Activated naive CD4-positive, alpha-beta T cell treated with anti-CD3 and anti-CD28 coated beads for 36 hours (primary cell): ENCODE data around the gene SUGP1. TPM values are rescaled to one million over a fixed set of nuclear protein-coding genes. Genes with fewer than 3 reads are reported as not detected.

ENCODE experiments used
- CTCF ChIA-PET: fragments of 350-600 bp; sonication (Branson Sonifier 250); formaldehyde crosslinking; loops from one replicate; lab custom pipeline; 2021; ENCODE audit warnings: antibody characterized with exemption; lab: Charles Lee
- DNase-seq: peaks from one replicate; pipeline ENCODE4 v3.0.0-alpha.2; 2020
- H3K27ac Mint-ChIP-seq: one replicate; pipeline ENCODE4 v1.8.0; 2021; ENCODE audit warnings: mild to moderate bottlenecking, mixed read lengths
- H3K27me3 Mint-ChIP-seq: one replicate; pipeline ENCODE4 v1.8.0; 2021; ENCODE audit warnings: low read depth, mixed read lengths
- H3K36me3 Mint-ChIP-seq: one replicate; pipeline ENCODE4 v1.8.0; 2021; ENCODE audit warnings: low read depth, mixed read lengths
- H3K4me1 Mint-ChIP-seq: one replicate; pipeline ENCODE4 v1.8.0; 2021; ENCODE audit warnings: low read depth, mixed read lengths
- H3K4me3 Mint-ChIP-seq: one replicate; pipeline ENCODE4 v1.8.0; 2021; ENCODE audit warnings: mild to moderate bottlenecking, moderate library complexity, mixed read lengths
- H3K9me3 Mint-ChIP-seq: one replicate; pipeline ENCODE4 v1.8.0; 2021; ENCODE audit warnings: mixed read lengths
- intact Hi-C: fragments of 100-400 bp; cut with micrococcal nuclease; formaldehyde crosslinking; loops from one replicate; pipeline ENCODE4 v1.15.1; 2023
- total RNA-seq, 2 experiments: library from RNA; stranded (reverse); gene quantifications; one replicate each; pipeline ENCODE4 v1.2.3, GENCODE V29; 2021

SUGP1 gene
- total RNA-seq, 2 experiments from 2014 or later, result 31.7 to 32.4 TPM

GRCh38 chr19:19285686-19286085 is 34.6 kb downstream of the SUGP1 start:
- Mint-ChIP-seq H3K4me1 (no peaks in the 10 kb centered on the region), H3K4me3 (no peak overlapping the region), H3K27me3 (no peaks in the 10 kb centered on the region), H3K27ac (no peak overlapping the region), H3K36me3 (peaks cover 34% of the 10 kb centered on the region), H3K9me3 (no peaks in the 10 kb centered on the region)
- CTCF ChIA-PET, result interaction anchor here (0.7 kb wide), 1 partner anchor 61 kb away, joined by 3 read pairs; no protein-coding TSS in a partner anchor
- no peak for DNase-seq
- intact Hi-C loops, result no loop called here

DNA sequence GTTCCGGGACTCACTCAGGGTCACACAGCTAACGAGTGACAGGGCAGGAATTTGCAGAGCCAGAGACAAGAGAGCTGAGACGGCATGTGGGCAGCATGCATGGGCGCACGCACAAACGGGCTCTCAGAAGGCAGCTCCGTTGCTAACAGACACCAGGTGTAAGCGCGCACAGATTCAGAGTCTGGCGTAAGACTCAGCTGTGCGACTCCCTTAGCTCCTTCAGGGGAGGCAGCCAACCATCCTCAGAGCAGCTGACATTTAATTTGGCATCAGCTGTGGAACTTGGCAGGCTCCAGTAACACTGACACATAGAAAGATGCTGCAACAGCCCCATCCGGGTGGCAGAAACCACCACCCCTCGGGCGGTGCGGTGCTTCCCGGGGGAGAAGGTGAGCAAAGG is 39.7 kb downstream of the SUGP1 start:
- Mint-ChIP-seq H3K4me1 (no peaks in the 10 kb centered on the region), H3K9me3 (no peaks in the 10 kb centered on the region), H3K27ac (no peak overlapping the region), H3K27me3 (no peaks in the 10 kb centered on the region), H3K4me3 (no peak overlapping the region), H3K36me3 (peaks cover 39% of the 10 kb centered on the region)
- no peak for DNase-seq
- CTCF ChIA-PET, result no interaction called here
- intact Hi-C loops, result no loop called here

DNA sequence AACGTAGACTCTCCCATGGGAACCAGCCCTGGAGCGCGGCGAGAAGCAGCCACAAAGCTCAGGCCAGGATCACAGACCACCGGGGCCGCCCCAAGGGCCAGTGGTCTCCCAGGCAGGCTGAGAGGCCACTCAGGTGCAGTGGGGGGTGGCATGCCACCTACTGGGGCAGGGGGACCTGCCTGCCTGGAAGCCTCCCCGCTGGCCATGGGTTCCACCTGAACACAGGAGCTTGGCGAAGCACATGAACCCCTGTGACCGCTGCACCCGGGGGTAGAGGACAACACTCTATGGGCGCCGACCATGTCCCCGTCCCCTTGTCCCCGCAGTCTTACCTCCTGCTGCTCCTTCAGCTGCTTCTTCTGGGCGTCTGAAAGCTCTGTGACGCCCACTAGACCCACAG is 40.5 kb downstream of the SUGP1 start:
- H3K9me3 Mint-ChIP-seq, result no peaks in the 10 kb centered on the region
- CTCF ChIA-PET, result no interaction called here
- H3K4me1 Mint-ChIP-seq, result no peaks in the 10 kb centered on the region

GRCh38 chr19:19279062-19279612 is 41.2 kb downstream of the SUGP1 start:
- intact Hi-C loops, result no loop called here
- Mint-ChIP-seq H3K36me3 (peaks cover 33% of the 10 kb centered on the region), H3K27ac (no peak overlapping the region), H3K9me3 (no peaks in the 10 kb centered on the region), H3K4me1 (peaks cover 1% of the 10 kb centered on the region), H3K4me3 (no peak overlapping the region), H3K27me3 (peaks cover 4% of the 10 kb centered on the region)
- no peak for DNase-seq
- CTCF ChIA-PET, result no interaction called here

More for the DNA sequence above, 40.5 kb downstream of the SUGP1 start:
- Mint-ChIP-seq H3K4me3 (no peak overlapping the region), H3K27me3 (no peaks in the 10 kb centered on the region), H3K36me3 (peaks cover 37% of the 10 kb centered on the region), H3K27ac (no peak overlapping the region)
- DNase-seq, result no peak
- intact Hi-C loops, result no loop called here

DNA sequence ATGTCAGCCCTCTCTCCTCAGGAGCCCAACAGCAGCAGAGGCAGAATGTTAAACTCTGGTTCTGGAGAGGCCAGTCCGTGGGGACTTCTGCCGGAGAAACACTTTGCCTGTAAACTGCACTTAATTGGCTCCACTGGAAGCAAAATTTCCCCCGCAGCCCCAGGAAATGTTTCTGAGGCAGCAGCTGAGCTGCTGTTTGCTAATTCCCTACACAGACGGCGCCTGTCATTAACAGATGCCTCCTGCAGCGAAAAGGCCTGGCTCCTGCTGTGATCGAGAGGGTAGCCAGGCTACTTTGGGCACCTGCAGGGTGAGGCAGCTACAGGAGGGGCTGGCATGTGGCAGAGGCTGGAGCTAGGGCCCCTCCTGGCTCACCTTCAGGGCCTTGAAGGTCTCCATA is 42.0 kb downstream of the SUGP1 start:
- H3K36me3 Mint-ChIP-seq, result peaks cover 28% of the 10 kb centered on the region
- H3K4me1 Mint-ChIP-seq, result peaks cover 6% of the 10 kb centered on the region
- CTCF ChIA-PET, result no interaction called here
- H3K27ac Mint-ChIP-seq, result no peak overlapping the region
- no peak for DNase-seq
- intact Hi-C loops, result no loop called here
- H3K9me3 Mint-ChIP-seq, result no peaks in the 10 kb centered on the region
- H3K27me3 Mint-ChIP-seq, result peaks cover 12% of the 10 kb centered on the region
- H3K4me3 Mint-ChIP-seq, result no peak overlapping the region

DNA sequence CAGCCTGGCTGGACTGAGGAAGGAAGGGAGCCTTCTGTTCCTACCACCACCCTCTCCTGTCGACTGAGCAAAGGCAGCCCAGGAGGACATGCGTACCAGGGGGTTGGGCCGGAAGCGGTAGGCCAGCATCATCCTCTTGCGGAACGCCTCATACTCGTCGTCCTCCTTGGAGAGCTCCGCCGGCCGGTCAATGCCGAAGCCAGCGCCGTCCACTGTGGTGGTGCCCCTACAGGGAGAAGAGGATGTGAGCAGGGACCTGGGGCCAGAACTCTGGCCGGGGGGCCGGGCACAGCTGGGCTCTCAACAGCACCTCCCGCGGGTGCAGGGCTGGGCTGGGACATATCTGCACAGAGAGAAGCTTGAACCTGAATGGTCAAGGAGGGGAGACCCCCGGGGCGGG is 43.5 kb downstream of the SUGP1 start:
- CTCF ChIA-PET, result no interaction called here
- Mint-ChIP-seq H3K4me1 (peaks cover 6% of the 10 kb centered on the region), H3K27ac (no peak overlapping the region), H3K9me3 (no peaks in the 10 kb centered on the region), H3K4me3 (no peak overlapping the region), H3K36me3 (peaks cover 27% of the 10 kb centered on the region), H3K27me3 (peaks cover 18% of the 10 kb centered on the region)
- no peak for DNase-seq
- intact Hi-C loops, result no loop called here

DNA sequence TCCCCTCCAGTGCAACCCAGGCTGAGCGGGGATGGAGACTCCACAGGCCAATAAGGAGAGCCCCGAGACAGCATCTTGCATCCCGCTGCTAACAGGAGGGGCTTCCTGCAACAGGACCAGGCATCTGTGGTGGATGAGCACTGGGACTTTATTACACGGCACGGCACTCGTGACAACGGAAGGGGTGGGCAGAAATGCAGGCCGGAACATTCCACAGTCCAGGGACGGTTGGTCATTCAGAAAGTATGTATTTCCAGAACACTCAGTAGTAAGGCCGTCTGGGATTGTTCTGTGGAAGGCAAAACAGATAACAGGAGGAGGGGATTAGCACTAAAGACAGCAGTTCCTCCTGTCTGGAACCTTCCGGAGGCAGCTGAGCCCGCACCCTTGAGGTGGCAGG is 43.9 kb downstream of the SUGP1 start:
- Mint-ChIP-seq H3K36me3 (peaks cover 24% of the 10 kb centered on the region), H3K4me1 (peaks cover 6% of the 10 kb centered on the region), H3K9me3 (no peaks in the 10 kb centered on the region), H3K27me3 (peaks cover 20% of the 10 kb centered on the region), H3K4me3 (no peak overlapping the region), H3K27ac (no peak overlapping the region)
- intact Hi-C loops, result no loop called here
- DNase-seq, result no peak
- CTCF ChIA-PET, result no interaction called here

DNA sequence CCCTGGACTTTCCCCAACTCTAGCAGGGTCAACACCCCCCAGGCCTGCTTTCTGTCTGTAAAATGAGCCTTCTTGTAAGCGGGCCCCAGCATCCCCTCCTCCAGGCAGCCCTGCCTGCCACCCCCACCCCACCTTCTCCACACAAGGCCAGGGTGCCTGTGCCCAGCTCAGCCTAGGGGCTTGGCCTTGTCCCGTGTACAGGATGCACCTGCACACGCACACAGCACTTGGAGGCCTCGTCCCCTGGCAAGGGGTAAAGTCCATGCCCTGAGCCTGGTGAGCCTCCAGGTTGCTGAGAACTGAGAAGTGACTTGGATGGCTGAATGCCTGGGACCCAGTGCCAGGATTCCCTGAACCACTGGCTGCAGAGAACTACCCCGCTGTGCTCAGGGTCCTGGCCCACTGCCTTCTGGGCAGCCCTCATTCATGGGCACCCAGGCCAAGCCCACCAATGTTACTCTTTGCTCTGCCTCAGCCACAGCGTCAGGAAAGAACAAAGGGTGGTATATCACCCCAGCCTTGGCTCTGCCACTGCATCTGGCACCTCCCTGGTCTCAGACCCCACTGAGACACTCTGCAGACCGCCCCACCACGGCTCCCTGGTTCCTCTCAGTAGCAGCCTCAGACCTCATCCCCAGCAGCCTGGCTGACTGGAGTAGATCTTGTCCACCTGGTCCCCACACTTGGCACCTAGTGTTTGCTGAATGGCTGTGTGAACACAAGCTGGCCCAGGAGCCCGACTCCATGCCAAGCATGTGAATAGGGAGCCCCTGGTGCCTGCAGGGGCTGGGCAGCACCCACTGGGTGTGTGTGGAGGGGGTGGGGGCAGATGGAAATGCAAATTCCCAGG is 45.4 kb downstream of the SUGP1 start:
- peaks cover 20% of the 10 kb centered on the region for H3K27me3 Mint-ChIP-seq
- H3K36me3 Mint-ChIP-seq, result peaks cover 17% of the 10 kb centered on the region
- peaks cover 6% of the 10 kb centered on the region for H3K4me1 Mint-ChIP-seq
- no peak overlapping the region for H3K4me3 Mint-ChIP-seq
- DNase-seq, result no peak
- CTCF ChIA-PET, result no interaction called here
- no peaks in the 10 kb centered on the region for H3K9me3 Mint-ChIP-seq
- no peak overlapping the region for H3K27ac Mint-ChIP-seq
- intact Hi-C loops, result no loop called here

DNA sequence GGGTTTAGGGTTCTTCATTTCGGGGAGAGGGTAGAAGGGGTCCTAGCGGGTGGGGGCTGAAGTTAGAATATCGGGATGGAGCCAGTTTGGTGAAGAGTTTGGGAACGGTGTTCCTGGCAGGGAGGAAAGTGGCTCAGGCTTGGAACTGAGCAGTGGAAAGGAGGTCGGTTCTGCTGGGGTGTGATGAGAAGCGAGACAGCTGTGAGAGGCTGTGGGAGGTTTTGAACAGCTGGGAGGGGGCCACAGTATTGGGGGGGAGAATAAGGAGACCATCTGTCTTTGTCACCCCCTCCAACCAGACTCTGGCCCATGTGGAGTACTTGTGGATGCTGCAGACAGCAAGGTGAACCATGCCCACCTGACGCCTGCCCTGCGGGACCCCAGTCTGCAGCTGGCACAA is 46.2 kb downstream of the SUGP1 start:
- DNase-seq, result no peak
- no peak overlapping the region for H3K4me3 Mint-ChIP-seq
- H3K4me1 Mint-ChIP-seq, result peaks cover 6% of the 10 kb centered on the region
- intact Hi-C loops, result no loop called here
- no peak overlapping the region for H3K27ac Mint-ChIP-seq
- no peaks in the 10 kb centered on the region for H3K9me3 Mint-ChIP-seq
- peaks cover 17% of the 10 kb centered on the region for H3K36me3 Mint-ChIP-seq
- CTCF ChIA-PET, result interaction anchor here (0.8 kb wide), 1 partner anchor 17 kb away, joined by 3 read pairs; no protein-coding TSS in a partner anchor
- peaks cover 20% of the 10 kb centered on the region for H3K27me3 Mint-ChIP-seq

GRCh38 chr19:19271828-19272599 is 48.3 kb downstream of the SUGP1 start:
- Mint-ChIP-seq H3K27me3 (peaks cover 20% of the 10 kb centered on the region), H3K9me3 (no peaks in the 10 kb centered on the region), H3K27ac (no peak overlapping the region), H3K36me3 (peaks cover 9% of the 10 kb centered on the region), H3K4me1 (peaks cover 6% of the 10 kb centered on the region), H3K4me3 (no peak overlapping the region)
- intact Hi-C loops, result no loop called here
- CTCF ChIA-PET, result interaction anchor here (0.6 kb wide), 1 partner anchor 13 kb away, joined by 3 read pairs; no protein-coding TSS in a partner anchor
- no peak for DNase-seq

GRCh38 chr19:19270749-19271571 is 49.3 kb downstream of the SUGP1 start:
- Mint-ChIP-seq H3K27me3 (peaks cover 20% of the 10 kb centered on the region), H3K4me1 (peaks cover 6% of the 10 kb centered on the region), H3K9me3 (no peaks in the 10 kb centered on the region), H3K36me3 (peaks cover under 1% of the 10 kb centered on the region), H3K27ac (no peak overlapping the region), H3K4me3 (no peak overlapping the region)
- no peak for DNase-seq
- intact Hi-C loops, result no loop called here
- CTCF ChIA-PET, result interaction anchor here (0.6 kb wide), 2 partner anchors 12 to 210 kb away, joined by 3 read pairs; no protein-coding TSS in a partner anchor
